ENCODE measurements around the gene TMEM190.

- TF ChIP-seq, protein P1, sequence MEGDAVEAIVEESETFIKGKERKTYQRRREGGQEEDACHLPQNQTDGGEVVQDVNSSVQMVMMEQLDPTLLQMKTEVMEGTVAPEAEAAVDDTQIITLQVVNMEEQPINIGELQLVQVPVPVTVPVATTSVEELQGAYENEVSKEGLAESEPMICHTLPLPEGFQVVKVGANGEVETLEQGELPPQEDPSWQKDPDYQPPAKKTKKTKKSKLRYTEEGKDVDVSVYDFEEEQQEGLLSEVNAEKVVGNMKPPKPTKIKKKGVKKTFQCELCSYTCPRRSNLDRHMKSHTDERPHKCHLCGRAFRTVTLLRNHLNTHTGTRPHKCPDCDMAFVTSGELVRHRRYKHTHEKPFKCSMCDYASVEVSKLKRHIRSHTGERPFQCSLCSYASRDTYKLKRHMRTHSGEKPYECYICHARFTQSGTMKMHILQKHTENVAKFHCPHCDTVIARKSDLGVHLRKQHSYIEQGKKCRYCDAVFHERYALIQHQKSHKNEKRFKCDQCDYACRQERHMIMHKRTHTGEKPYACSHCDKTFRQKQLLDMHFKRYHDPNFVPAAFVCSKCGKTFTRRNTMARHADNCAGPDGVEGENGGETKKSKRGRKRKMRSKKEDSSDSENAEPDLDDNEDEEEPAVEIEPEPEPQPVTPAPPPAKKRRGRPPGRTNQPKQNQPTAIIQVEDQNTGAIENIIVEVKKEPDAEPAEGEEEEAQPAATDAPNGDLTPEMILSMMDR (tag by site-specific recombination; IDR thresholded peaks at IDR 0.05) = no peak
- TF ChIP-seq ZNF354C (tag by site-specific recombination; IDR thresholded peaks at IDR 0.05; ENCODE audit: borderline replicate concordance, low read depth) = no peak
- no peak for TF ChIP-seq ZNF223 (tag by site-specific recombination; IDR thresholded peaks at IDR 0.05)
- TF ChIP-seq, protein P2, sequence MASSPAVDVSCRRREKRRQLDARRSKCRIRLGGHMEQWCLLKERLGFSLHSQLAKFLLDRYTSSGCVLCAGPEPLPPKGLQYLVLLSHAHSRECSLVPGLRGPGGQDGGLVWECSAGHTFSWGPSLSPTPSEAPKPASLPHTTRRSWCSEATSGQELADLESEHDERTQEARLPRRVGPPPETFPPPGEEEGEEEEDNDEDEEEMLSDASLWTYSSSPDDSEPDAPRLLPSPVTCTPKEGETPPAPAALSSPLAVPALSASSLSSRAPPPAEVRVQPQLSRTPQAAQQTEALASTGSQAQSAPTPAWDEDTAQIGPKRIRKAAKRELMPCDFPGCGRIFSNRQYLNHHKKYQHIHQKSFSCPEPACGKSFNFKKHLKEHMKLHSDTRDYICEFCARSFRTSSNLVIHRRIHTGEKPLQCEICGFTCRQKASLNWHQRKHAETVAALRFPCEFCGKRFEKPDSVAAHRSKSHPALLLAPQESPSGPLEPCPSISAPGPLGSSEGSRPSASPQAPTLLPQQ (tag by site-specific recombination; IDR thresholded peaks at IDR 0.05) = no peak
These were observed 33.5 kb downstream of the TMEM190 start for GRCh38 chr19:55410168-55410567.

Measured in HEK293 (cell line).